CD4-positive, alpha-beta T cell treated with Interferon gamma for 1 hour (primary cell): ENCODE measurements around the gene WFDC2.

ENCODE experiments used
- DNase-seq: peaks from one replicate; pipeline ENCODE4 v3.0.0-alpha.2; 2020

The WFDC2 gene

DNA sequence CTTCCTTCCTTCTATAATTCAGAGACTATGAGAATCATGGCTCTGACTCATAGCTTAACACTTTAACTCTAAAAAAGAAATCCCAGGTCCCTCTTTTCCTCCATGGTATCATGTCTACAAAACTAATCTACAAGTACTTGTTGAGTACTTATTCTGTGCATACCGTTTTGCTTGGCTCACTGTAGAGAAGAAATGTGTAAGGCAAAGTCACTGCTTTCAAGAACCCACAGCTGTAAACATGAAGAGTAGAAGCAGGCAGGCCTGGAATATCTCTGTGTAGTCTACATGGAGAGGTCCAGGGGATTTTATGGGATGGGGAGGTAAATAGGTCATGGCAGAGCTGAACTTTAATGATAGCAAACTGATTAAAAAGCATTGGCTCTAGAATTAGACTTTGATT is 32.0 kb downstream of the WFDC2 start:
- DNase-seq = no peak

GRCh38 chr20:45502561-45502960 is 33.0 kb downstream of the WFDC2 start:
- no peak for DNase-seq

- DNase-seq = no peak
Measured at GRCh38 chr20:45503403-45503802, 33.9 kb downstream of the WFDC2 start.

DNA sequence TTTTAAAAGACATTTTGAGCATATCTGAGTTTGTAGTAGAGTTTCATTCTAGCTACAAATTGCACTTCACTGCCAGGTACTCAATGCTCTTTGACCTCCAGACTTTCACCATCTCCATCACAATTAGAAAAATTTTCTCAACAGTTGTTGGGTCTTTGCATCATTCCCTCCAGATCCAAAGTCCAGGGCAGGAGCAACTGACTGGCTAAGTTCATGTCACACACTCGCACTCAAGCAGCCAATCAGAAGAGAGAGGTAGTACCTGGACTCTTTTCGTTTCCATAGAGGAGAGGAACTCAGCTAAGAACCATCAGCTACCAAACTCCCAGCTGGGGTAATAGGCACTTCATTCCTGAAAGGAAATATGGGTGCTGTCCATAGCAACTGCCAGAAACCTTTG is 36.8 kb downstream of the WFDC2 start:
- no peak for DNase-seq

- DNase-seq = no peak
Measured at GRCh38 chr20:45507011-45507820, 37.7 kb downstream of the WFDC2 start.

DNA sequence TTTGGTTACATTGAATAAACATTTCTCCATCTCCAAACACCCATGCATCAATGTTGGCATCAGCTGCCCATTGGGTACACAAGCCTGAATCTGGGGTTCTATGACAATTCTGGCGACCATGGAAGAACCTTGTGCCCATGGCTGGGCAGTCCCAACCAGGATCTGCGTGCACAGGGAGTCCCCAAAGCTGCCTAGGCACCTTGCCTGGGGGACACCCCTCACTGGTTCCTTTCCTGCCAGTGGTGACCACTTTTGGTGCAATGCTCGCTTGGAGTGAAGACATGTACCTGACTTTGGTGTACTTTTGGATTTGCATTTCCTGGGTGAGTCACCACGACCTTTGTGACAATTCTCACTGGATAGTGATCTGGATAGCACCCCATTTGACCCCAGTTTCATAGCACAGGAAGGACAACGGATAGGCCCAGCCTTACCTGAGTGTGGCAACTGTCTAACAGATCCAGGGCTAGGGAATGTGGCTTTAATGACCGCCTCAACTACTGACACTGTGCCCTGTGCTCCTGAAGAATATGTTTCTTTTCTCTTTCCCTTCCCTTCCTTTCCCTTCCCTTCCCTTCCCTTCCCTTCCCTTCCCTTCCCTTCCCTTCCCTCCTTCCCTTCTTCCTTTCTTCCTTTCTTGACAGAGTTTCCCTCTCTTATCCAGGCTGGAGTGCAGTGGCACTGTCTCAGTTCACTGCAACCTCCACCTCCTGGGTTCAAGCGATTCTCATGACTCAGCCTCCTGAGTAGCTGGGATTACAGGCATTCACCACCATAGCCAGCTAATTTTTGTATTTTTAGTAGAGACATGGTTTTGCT is 38.7 kb downstream of the WFDC2 start:
- DNase-seq = no peak

DNA sequence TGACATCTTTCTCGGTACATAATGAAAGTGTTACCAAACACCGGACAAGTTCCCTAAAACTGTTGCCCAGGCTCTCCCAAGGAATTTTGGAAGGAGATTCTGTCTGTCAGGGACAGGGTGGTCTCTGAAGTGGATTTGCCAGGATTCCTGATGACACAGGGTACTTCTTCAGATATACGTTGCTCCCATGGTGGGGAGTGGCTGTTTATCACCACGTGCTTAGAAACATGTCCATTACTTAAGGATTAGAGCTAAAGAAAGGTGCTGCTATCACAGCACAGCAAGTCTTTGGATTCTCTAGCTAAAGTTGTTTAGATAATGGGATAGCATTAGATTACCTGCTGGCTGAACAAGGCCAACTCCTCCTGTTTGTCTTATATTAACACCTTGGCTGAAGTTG is 39.5 kb downstream of the WFDC2 start:
- DNase-seq = no peak

GRCh38 chr20:45510242-45510862 is 40.8 kb downstream of the WFDC2 start:
- no peak for DNase-seq

DNA sequence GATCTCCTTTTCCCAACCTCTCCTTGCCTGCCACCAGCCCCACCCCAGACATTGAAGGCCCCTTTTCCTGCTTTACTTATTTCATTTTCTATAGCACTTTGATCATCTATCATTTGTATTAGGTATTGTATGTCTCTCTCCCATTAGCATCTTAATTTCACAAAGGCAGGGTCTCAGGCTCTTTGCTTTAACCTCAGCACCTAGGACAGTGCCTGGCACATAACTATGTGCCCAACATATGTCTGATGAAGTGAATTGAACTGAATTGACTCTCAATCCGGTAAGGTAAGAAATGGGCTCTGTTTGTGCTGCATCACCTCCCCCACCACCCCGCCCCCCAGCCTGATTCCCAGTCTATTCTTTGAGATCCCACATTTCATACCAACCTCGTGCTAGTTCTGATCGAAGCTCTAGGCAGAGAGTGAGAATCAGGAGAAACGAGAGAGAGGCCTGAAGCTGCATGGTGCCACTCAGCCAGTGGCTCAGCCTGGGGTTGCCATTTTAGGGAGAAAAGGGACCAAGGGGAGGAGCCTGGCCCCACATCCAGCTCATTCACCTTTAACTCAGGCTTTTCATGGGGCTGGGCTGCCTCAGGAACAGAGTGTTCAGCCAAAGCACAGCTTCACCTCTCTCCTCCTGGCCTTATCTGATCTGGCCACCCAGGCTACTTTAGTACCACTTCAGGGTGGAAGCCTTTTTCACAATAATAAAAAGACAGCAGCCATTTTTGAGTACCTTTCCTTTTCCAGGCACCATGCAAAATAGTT is 45.8 kb downstream of the WFDC2 start, which contains the start of gene SPINT3:
TSS of gene SPINT3 (minus strand) at position 476 of the 767 bp plus-strand sequence. CDS start at position 462, 14 bp downstream.
- no peak for DNase-seq

DNA sequence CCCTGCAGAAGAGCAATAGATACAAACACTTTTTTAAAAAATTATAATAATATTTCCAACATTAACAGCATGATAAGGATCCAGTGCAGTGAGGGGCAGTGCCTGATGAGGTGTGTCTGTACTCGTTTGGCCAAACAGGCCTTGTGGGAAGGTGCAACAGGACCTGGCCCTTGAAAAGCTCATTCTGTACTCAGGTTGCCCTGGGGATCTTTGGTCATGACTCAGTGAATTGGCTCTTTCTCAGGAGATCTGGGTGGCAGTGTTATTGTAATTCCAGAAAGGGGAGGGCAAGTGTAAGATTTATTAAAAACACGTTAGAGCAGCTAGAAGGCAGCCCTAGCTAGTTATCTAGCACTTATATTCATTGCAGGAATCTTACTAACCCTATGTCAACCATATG is 48.7 kb downstream of the WFDC2 start:
- no peak for DNase-seq

DNA sequence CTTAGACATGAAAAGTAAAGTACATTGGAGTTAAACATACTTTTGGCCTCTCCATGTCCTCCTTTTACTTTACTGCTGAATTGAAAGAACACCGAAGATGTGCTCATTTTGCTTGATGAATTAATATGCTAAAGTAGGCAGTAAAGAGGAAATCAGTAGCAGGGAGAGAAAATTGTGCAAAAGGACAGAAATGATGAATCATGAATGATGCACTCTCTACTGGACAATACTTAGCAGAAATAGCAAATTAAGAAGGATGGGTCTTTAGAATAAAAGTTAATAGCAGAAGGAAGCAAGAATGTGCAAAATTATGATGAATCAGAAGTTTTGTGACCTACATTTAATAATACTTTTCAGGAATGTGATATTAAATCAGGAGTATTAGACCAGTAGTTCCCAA is 54.3 kb downstream of the WFDC2 start:
- DNase-seq = no peak

DNA sequence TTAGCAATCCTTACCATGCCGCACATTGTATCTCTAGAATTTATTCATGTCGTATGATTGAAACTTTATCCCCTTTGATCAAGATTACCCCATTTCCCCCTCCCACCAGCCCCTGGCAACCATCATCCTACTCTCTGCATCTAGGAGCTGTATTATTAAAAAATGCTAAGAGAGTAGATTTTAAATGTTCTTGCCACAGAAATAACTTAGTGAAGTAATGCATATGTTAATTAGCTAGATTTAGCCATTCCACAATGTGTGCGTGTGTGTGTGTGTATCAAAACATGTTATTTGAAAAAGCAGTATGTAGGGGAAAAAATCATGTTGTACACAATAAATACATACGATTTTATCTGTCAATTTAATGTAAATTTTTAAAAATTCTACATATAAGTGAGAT is 57.7 kb downstream of the WFDC2 start:
- DNase-seq = no peak
